NCI-H82 treated with DMSO at 0.1 percent for 48 hours (cell line): ENCODE results near the gene AHSG.

Experiments
- DNase-seq: peaks from one replicate; lab custom pipeline; 2025; ENCODE audit not compliant: unreplicated experiment; lab: John Stamatoyannopoulos, UW

Gene AHSG

GRCh38 chr3:186639778-186640472, 27.1 kb downstream of the AHSG start, which contains the start of gene FETUB:
Gene FETUB, plus strand, starts transcription at chr3:186640399. Its CDS starts 62 bp downstream, at chr3:186640461.
- DNase-seq: no peak

GRCh38 chr3:186640473-186640818, 27.6 kb downstream of the AHSG start:
- DNase-seq: no peak

GRCh38 chr3:186640929-186641328, 28.1 kb downstream of the AHSG start:
- no peak for DNase-seq

GRCh38 chr3:186642014-186642413, 29.2 kb downstream of the AHSG start:
- DNase-seq: no peak

- DNase-seq: no peak
These were observed 30.6 kb downstream of the AHSG start for GRCh38 chr3:186643493-186643892.

- DNase-seq: no peak
These were observed 31.8 kb downstream of the AHSG start for GRCh38 chr3:186644683-186645082.

GRCh38 chr3:186646106-186646505, 33.2 kb downstream of the AHSG start:
- DNase-seq: no peak

- DNase-seq: no peak
These were observed 34.0 kb downstream of the AHSG start for GRCh38 chr3:186646841-186647240.

- no peak for DNase-seq
These were observed 36.0 kb downstream of the AHSG start for GRCh38 chr3:186648851-186649250.

- no peak for DNase-seq
These were observed 38.9 kb downstream of the AHSG start for GRCh38 chr3:186651678-186652215.

GRCh38 chr3:186653080-186653707, 40.3 kb downstream of the AHSG start:
- DNase-seq: no peak

- no peak for DNase-seq
These were observed 41.1 kb downstream of the AHSG start for GRCh38 chr3:186653984-186654383.

GRCh38 chr3:186663361-186664118, 50.7 kb downstream of the AHSG start:
- no peak for DNase-seq

- DNase-seq: no peak
These were observed 51.2 kb downstream of the AHSG start for GRCh38 chr3:186664119-186664495.

- no peak for DNase-seq
These were observed 51.6 kb downstream of the AHSG start for GRCh38 chr3:186664506-186664905.

GRCh38 chr3:186665625-186666188, 52.8 kb downstream of the AHSG start, which contains the start of gene HRG:
Gene HRG, plus strand, starts transcription at chr3:186666014. Its CDS starts 18 bp downstream, at chr3:186666032.
- DNase-seq: no peak

- DNase-seq: no peak
These were observed 55.6 kb downstream of the AHSG start for GRCh38 chr3:186668426-186668825.

- no peak for DNase-seq
These were observed 56.7 kb downstream of the AHSG start for GRCh38 chr3:186669378-186670084.

GRCh38 chr3:186670155-186670554, 57.3 kb downstream of the AHSG start:
- no peak for DNase-seq
